Erythroblast (primary cell): ENCODE measurements around the gene NAPA.

Source experiments
- GATA1 ChIP-seq: IDR thresholded peaks from 2 replicates; pipeline ENCODE4 v1.6.1; 2011; ENCODE audit warnings: low read depth, mild to moderate bottlenecking, control low read depth, low read length, moderate library complexity
- POLR2A ChIP-seq: IDR thresholded peaks from 2 replicates; pipeline ENCODE4 v1.6.1; 2011; ENCODE audit warnings: mild to moderate bottlenecking, low read length

GRCh38 chr19:47456721-47457474, 58.0 kb downstream of the NAPA start:
- TF ChIP-seq POLR2A (no peak), GATA1 (no peak)
